Psoas muscle (tissue), 8 donors: Measurements from ENCODE around the gene PPM1H. TPM values are rescaled to one million over a fixed set of nuclear protein-coding genes. Genes with fewer than 3 reads are reported as not detected.

Experiments
- ATAC-seq, 4 donors: fragments of 200-7000 bp; cut with Tn5 transposase; one replicate each; pipeline ENCODE4 v1.9.1; 2020; ENCODE audit warnings: moderate library complexity in 3 of 4, mild to moderate bottlenecking in 2 of 4
- DNase-seq, 2 donors: peaks; one replicate each; pipeline ENCODE4 v3.0.0-alpha.2; 2020
- H3K27ac ChIP-seq: fragments of 200-600 bp; one replicate; pipeline ENCODE4 v1.8.0; 2022
- H3K27me3 ChIP-seq, 3 donors: fragments of 200-600 bp in 1 of 3; one replicate each; pipeline versions ENCODE4 v1.6.1 to v1.8.0; 2013 to 2022; ENCODE audit warnings: low read length in 2 of 3, mild to moderate bottlenecking in 2 of 3, moderate library complexity in 1 of 3; ENCODE audit not compliant: insufficient read depth in 3 of 3
- H3K36me3 ChIP-seq, 2 donors: fragments of 200-600 bp in 1 of 2; one replicate each; pipeline versions ENCODE4 v1.6.1 to v1.8.0; 2013 to 2022; ENCODE audit warnings: low read depth in 1 of 2, mild to moderate bottlenecking in 1 of 2, moderate library complexity in 1 of 2; ENCODE audit not compliant: insufficient read depth in 1 of 2
- H3K4me1 ChIP-seq: fragments of 200-600 bp; one replicate; pipeline ENCODE4 v1.8.0; 2022
- H3K4me3 ChIP-seq: fragments of 200-600 bp; one replicate; pipeline ENCODE4 v1.8.0; 2022; ENCODE audit warnings: mild to moderate bottlenecking
- H3K9me3 ChIP-seq: fragments of 200-600 bp; one replicate; pipeline ENCODE4 v1.8.0; 2022
- WGBS, 3 donors: extraction: QIAGEN DNeasy Blood & Tissue Kit; methylation state at CpG; one replicate each; pipeline versions ENCODE4 v1.1.6 to v1.1.7; 2013; 5-methylcytosine and 5-hydroxymethylcytosine counted together
- intact Hi-C, 2 donors: fragments of 100-400 bp; cut with DNase I; formaldehyde crosslinking; loops; one replicate each; pipeline versions ENCODE4 v1.11.0 to v1.14.2; 2022
- polyA plus RNA-seq, 3 donors: library from polyadenylated mRNA; stranded (reverse); fragments of 200-250 nt; gene quantifications; one replicate each; pipeline ENCODE4 v1.2.3, GENCODE V29; 2013
- total RNA-seq, 4 donors: library from RNA; stranded (reverse); fragmentation: NEBNext Ultra II Directional in 2 of 4; extraction: Animal tissue kit (Norgen Biotek cat#: 25700) in 2 of 4; gene quantifications; one replicate each; pipeline versions ENCODE4 v1.2.1 to v1.2.4, GENCODE V29; 2021 to 2023
- TF ChIP-seq, protein P1 (sequence below): fragments of 200-600 bp; IDR thresholded peaks from one replicate; pipeline ENCODE4 v1.8.0; 2022; ENCODE audit warnings: antibody characterized with exemption
- donor health status: healthy with polysubstance abuse.
- donor health status: DM: no; HTN: no; CAD: no; lungs with moderate emphysema.
- donor health status: Bipolar disorder and iron deficiency.
- donor health status: healthy.
- donor health status: DM: yes; HTN: yes; CAD: no.
- donor health status: DM: no; HTN: no; CAD: no.
- donor health status: DM: no; HTN: no; CAD: no.
- donor health status: DM: yes; HTN: yes; CAD: no.

PPM1H gene
- total and polyA plus RNA-seq, 7 donors: 0.65 to 4.3 (median 1.8) TPM

DNA sequence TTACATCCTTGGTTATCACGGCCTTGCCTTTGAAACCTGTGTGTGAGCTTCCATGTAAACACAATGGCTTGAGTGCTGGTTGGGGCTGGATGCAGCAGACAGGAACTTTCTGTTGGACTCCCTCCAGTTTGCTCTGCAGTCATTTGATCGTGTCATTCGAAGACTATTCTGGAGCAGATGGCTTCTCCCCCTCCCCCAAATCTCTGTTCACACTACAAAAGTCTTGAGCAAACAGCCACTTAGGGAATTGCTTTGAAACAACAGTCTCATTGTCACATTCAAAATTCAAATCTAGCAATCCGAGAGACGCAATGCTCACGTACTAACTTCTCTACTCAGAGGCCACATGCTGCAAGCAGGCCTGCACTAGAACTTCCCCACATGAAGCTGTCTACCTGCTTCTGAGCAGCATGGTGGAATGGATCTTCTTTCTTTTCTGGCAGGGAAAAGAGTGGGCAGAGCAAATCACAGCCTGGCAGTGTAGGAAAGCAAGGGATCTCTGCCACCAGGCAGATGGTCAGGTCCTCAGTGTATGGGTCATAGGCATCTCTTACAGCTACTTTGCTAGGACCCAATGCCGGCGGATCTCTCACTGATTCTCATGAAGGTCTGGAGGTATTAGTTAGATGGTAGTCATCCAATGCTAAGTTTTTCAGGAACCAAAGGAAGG is 214.2 kb downstream of the PPM1H start:
- Histone ChIP-seq H3K27ac (no peak overlapping the region), H3K4me3 (no peak overlapping the region), H3K27me3 (no peaks in the 10 kb centered on the region), H3K9me3 (no peaks in the 10 kb centered on the region), H3K4me1 (no peaks in the 10 kb centered on the region), H3K36me3 (no peaks in the 10 kb centered on the region)
- WGBS, 3 donors: 31 to 48% (median 34%) methylated on average over 8 of the region's 8 CpGs
- intact Hi-C loops: no loop called here
- ATAC-seq: peak in 2 of 4 donors; percentile 61 to 68
- no peak for DNase-seq
- TF ChIP-seq, protein P1, sequence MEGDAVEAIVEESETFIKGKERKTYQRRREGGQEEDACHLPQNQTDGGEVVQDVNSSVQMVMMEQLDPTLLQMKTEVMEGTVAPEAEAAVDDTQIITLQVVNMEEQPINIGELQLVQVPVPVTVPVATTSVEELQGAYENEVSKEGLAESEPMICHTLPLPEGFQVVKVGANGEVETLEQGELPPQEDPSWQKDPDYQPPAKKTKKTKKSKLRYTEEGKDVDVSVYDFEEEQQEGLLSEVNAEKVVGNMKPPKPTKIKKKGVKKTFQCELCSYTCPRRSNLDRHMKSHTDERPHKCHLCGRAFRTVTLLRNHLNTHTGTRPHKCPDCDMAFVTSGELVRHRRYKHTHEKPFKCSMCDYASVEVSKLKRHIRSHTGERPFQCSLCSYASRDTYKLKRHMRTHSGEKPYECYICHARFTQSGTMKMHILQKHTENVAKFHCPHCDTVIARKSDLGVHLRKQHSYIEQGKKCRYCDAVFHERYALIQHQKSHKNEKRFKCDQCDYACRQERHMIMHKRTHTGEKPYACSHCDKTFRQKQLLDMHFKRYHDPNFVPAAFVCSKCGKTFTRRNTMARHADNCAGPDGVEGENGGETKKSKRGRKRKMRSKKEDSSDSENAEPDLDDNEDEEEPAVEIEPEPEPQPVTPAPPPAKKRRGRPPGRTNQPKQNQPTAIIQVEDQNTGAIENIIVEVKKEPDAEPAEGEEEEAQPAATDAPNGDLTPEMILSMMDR: no peak

DNA sequence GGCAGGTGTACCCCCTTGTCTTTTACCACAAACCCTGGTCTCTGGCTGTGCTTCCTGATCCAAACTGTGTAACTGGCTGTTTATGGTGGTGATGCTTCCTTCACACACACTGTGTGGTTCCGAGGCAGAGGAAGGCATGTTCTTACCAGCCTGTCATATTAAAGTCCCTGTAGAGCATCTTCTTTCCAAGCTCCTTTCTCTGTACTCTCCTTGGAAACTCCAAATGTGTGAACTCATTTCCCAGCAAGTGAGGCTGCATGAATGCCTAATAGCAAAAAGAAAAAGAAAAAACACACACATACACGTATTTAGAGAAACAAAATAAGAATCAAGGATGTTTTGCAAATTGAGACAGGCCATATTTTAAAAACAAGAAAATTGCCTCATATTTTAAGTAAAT is 214.9 kb downstream of the PPM1H start:
- 78 to 90% (median 88%) methylated on average over 2 of the region's 2 CpGs for WGBS, 3 donors
- no peak overlapping the region for H3K27ac ChIP-seq

DNA sequence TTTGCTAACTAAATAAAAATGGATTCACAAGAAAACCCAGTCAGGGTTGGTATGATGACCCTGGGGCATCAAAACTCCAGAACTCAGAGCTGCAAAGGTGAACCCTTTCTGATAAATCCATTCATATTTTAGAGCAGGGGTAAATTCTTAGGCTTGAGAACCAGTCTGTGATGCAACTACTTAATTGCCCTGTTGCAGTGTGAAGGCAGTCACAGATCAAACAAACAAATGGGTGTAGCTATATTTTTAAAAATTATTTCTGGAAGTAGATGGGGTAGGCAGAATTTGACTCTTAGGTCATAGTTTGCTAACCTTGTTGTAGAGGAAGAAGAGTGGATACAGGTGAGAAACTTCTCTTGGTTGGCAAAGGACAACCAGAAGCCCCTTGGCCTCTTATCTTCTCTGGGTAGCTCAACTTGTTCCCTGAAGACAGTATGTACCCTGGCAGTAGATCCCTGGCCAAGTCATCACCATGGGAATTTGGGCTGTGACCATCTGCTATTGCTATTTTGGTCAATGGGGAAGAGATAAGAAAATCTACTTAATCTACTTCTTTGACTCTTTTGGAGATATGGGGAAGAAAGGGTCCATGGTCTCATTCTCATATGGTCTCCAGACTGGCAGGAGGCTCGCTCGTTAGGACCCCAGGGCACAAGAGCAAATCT is 216.1 kb downstream of the PPM1H start:
- no peaks in the 10 kb centered on the region for H3K4me1 ChIP-seq
- no peaks in the 10 kb centered on the region for H3K27me3 ChIP-seq
- WGBS, 3 donors: 100% methylated on average over 2 of the region's 2 CpGs
- intact Hi-C loops: no loop called here
- H3K4me3 ChIP-seq: no peak overlapping the region
- no peak overlapping the region for H3K27ac ChIP-seq
- no peak for ATAC-seq
- H3K9me3 ChIP-seq: no peaks in the 10 kb centered on the region
- TF ChIP-seq, protein P1: no peak
- no peak for DNase-seq
- no peaks in the 10 kb centered on the region for H3K36me3 ChIP-seq

More for the DNA sequence above, 214.9 kb downstream of the PPM1H start:
- H3K4me3 ChIP-seq: no peak overlapping the region
- no peaks in the 10 kb centered on the region for H3K4me1 ChIP-seq
- intact Hi-C loops: no loop called here
- no peak for ATAC-seq
- no peaks in the 10 kb centered on the region for H3K9me3 ChIP-seq
- no peak for DNase-seq
- no peaks in the 10 kb centered on the region for H3K36me3 ChIP-seq
- H3K27me3 ChIP-seq: no peaks in the 10 kb centered on the region
- TF ChIP-seq, protein P1: no peak

DNA sequence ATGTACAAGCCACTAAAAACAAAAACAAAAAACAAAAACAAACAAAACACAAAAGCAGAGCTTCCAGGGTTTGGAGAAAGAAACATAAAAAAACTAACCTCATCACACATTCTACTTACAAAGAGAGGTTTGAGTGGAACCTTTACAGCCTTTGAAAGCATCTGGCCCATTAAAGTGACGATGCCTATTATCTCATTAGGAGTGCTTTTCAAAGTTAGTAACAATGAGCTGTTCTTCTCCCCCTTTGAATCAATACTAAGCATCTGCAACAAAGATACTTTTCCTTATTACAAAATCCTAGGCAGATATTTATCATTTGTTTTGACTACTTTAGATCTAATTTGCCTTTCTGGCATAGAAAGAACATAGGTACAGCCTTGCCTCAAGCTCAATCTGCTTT is 217.3 kb downstream of the PPM1H start:
- Histone ChIP-seq H3K9me3 (no peaks in the 10 kb centered on the region), H3K27me3 (no peaks in the 10 kb centered on the region), H3K27ac (no peak overlapping the region), H3K4me1 (no peaks in the 10 kb centered on the region), H3K36me3 (no peaks in the 10 kb centered on the region), H3K4me3 (no peak overlapping the region)
- TF ChIP-seq, protein P1: no peak
- 90 to 97% (median 95%) methylated on average over 1 of the region's 1 CpG for WGBS, 3 donors
- intact Hi-C loops: no loop called here
- ATAC-seq (no peak), DNase-seq (no peak)
